Measurements from ENCODE around the gene PLIN3. TPM values are rescaled to one million over a fixed set of nuclear protein-coding genes. Genes with fewer than 3 reads are reported as not detected.
A peak's percentile ranks its signal among the peaks of the same experiment; 100 is the strongest.
"Not testable (repeated sequence)": the region's sequence is repeated elsewhere in the genome, so short reads cannot be mapped to it uniquely, and the experiment has no call there.

The PLIN3 gene
- total RNA-seq, 1 experiment from 2014 or later, result 42.2 TPM

GRCh38 chr19:4859697-4860096, 7.8 kb downstream of the PLIN3 start:
- DNase-seq (ENCODE audit: low read depth, low spot score), result no peak

GRCh38 chr19:4856468-4856867, 11.0 kb downstream of the PLIN3 start:
- DNase-seq (ENCODE audit: low read depth, low spot score); in situ Hi-C loops (cut with HindIII; ENCODE audit: low pct_unique_long_range_greater_than_20kb, low sequenced_read_pairs): not testable (repeated sequence)

More at GRCh38 chr19:4859697-4860096, 7.8 kb downstream of the PLIN3 start:
- in situ Hi-C loops (cut with HindIII; ENCODE audit: low pct_unique_long_range_greater_than_20kb, low sequenced_read_pairs), result no loop called here

- DNase-seq (ENCODE audit: low read depth, low spot score); in situ Hi-C loops (cut with HindIII; ENCODE audit: low pct_unique_long_range_greater_than_20kb, low sequenced_read_pairs): not testable (repeated sequence)
Measured at GRCh38 chr19:4853506-4853905, 14.0 kb downstream of the PLIN3 start.

GRCh38 chr19:4852484-4852883, 15.0 kb downstream of the PLIN3 start:
- in situ Hi-C loops (cut with HindIII; ENCODE audit: low pct_unique_long_range_greater_than_20kb, low sequenced_read_pairs), result no loop called here

GRCh38 chr19:4851551-4852290, 15.7 kb downstream of the PLIN3 start:
- peak; percentile 70 for DNase-seq (ENCODE audit: low read depth, low spot score)
- in situ Hi-C loops (cut with HindIII; ENCODE audit: low pct_unique_long_range_greater_than_20kb, low sequenced_read_pairs), result no loop called here

More at GRCh38 chr19:4852484-4852883, 15.0 kb downstream of the PLIN3 start:
- DNase-seq (ENCODE audit: low read depth, low spot score), result no peak

GRCh38 chr19:4849019-4849418, 18.4 kb downstream of the PLIN3 start:
- no peak for DNase-seq (ENCODE audit: low read depth, low spot score)
- in situ Hi-C loops (cut with HindIII; ENCODE audit: low pct_unique_long_range_greater_than_20kb, low sequenced_read_pairs), result no loop called here

- in situ Hi-C loops (cut with HindIII; ENCODE audit: low pct_unique_long_range_greater_than_20kb, low sequenced_read_pairs), result no loop called here
- DNase-seq (ENCODE audit: low read depth, low spot score), result no peak
Measured at GRCh38 chr19:4847190-4847973, 20.1 kb downstream of the PLIN3 start.

- in situ Hi-C loops (cut with HindIII; ENCODE audit: low pct_unique_long_range_greater_than_20kb, low sequenced_read_pairs); DNase-seq (ENCODE audit: low read depth, low spot score): not testable (repeated sequence)
Measured at GRCh38 chr19:4845975-4846374, 21.5 kb downstream of the PLIN3 start.

GRCh38 chr19:4844348-4845179, 22.9 kb downstream of the PLIN3 start:
- no peak for DNase-seq (ENCODE audit: low read depth, low spot score)
- in situ Hi-C loops (cut with HindIII; ENCODE audit: low pct_unique_long_range_greater_than_20kb, low sequenced_read_pairs), result no loop called here

GRCh38 chr19:4843647-4843965, 23.9 kb downstream of the PLIN3 start:
- in situ Hi-C loops (cut with HindIII; ENCODE audit: low pct_unique_long_range_greater_than_20kb, low sequenced_read_pairs), result no loop called here
- no peak for DNase-seq (ENCODE audit: low read depth, low spot score)

- DNase-seq (ENCODE audit: low read depth, low spot score), result no peak
- in situ Hi-C loops (cut with HindIII; ENCODE audit: low pct_unique_long_range_greater_than_20kb, low sequenced_read_pairs), result no loop called here
Measured at GRCh38 chr19:4839192-4839591, 28.3 kb downstream of the PLIN3 start.

GRCh38 chr19:4832776-4833175, 34.7 kb downstream of the PLIN3 start:
- in situ Hi-C loops (cut with HindIII; ENCODE audit: low pct_unique_long_range_greater_than_20kb, low sequenced_read_pairs), result no loop called here
- DNase-seq (ENCODE audit: low read depth, low spot score), result no peak

GRCh38 chr19:4831979-4832340, 35.5 kb downstream of the PLIN3 start:
- DNase-seq (ENCODE audit: low read depth, low spot score); in situ Hi-C loops (cut with HindIII; ENCODE audit: low pct_unique_long_range_greater_than_20kb, low sequenced_read_pairs): not testable (repeated sequence)

- peak; percentile 40 for DNase-seq (ENCODE audit: low read depth, low spot score)
- in situ Hi-C loops (cut with HindIII; ENCODE audit: low pct_unique_long_range_greater_than_20kb, low sequenced_read_pairs), result no loop called here
Measured at GRCh38 chr19:4831304-4831978, 36.0 kb downstream of the PLIN3 start, which contains the start of gene TICAM1. TICAM1 (minus strand) TSS chr19:4831712; CDS start chr19:4818377, 13,335 bp downstream.

- DNase-seq (ENCODE audit: low read depth, low spot score), result no peak
- in situ Hi-C loops (cut with HindIII; ENCODE audit: low pct_unique_long_range_greater_than_20kb, low sequenced_read_pairs), result no loop called here
Measured at GRCh38 chr19:4830768-4831265, 36.6 kb downstream of the PLIN3 start.

- no peak for DNase-seq (ENCODE audit: low read depth, low spot score)
- in situ Hi-C loops (cut with HindIII; ENCODE audit: low pct_unique_long_range_greater_than_20kb, low sequenced_read_pairs), result no loop called here
Measured at GRCh38 chr19:4830332-4830731, 37.1 kb downstream of the PLIN3 start.

GRCh38 chr19:4829001-4829712, 38.3 kb downstream of the PLIN3 start:
- in situ Hi-C loops (cut with HindIII; ENCODE audit: low pct_unique_long_range_greater_than_20kb, low sequenced_read_pairs), result no loop called here

More at GRCh38 chr19:4829001-4829712, 38.3 kb downstream of the PLIN3 start:
- no peak for DNase-seq (ENCODE audit: low read depth, low spot score)

Measured in SK-MEL-5 (cell line).